ENCODE results near the gene INSR.
"Not testable (repeated sequence)": the region's sequence is repeated elsewhere in the genome, so short reads cannot be mapped to it uniquely, and the experiment has no call there.

Gene INSR

DNA sequence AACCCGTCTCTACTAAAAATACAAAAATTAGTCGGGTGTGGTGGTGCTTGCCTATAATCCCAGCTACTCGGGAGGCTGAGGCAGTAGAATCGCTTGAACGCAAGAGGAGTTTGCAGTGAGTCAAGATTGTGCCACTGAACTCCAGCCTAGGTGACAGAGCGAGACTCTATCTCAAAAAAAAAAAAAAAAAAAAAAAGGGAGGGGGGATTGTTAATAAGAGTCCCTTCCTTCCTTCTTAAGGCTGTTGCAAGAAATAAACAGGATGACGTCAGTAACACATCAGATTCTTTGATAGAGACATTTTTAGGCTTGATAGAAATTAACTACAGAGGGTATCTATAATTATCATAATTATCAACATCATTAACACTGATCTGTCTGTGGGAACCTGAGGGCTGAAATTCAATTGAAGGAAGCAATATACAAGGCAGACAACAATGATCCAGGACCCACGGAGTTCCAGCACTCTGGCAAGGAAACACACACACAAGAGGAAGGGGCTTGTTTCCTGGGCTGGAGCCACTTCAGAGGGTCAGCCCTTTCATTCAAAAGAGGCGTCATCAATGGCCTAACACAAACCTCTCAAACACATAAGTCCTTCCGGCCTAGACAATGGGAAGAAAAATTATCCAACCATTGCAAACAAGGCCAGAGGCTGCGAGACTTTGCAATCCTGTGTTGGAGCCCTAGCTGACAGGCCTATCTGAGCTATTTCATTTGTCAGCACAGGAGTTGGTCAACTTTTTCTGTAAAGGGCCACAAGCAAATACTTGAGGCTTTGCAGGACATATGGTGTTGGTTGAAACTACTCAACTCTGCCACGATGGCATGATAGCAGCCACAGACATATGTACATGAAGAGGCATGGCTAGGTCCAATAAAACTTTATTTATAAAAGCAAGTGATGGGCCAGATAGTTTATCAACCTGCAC lies 105.2 kb downstream of the INSR start:
- no peak for DNase-seq

DNA sequence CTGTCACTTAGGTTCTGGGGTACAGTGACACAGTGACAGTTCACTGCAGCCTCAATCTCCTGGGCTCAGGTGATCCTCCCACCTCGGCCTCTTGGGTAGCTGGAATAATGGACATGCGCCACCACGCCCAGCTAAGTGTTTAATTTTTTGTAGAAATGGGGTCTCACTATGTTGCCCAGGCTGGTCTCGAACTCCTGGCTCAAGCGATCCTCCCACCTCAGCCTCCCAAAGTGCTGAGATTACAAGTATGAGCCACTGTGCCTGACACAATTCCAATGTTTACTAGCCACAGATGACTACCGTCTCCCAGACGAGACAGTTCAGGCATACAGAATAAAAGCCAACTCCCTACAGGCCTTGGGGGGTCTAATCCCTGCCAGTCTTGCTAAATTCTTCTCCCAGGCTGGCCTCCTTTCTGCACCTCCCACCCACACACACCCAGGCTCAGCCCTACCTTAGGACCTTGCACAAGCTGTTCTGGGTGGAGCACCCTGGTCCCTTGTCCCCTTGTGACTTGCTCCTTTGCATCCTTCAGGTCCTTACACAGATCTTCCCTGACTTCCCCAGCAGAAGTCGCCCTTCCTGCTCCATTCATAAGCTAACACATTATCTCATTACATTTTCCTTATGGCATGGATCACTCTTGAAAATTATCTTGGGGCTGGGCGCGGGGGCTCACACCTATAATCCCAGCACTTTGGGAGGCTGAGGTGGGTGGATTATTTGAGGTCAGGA lies 106.4 kb downstream of the INSR start:
- DNase-seq = no peak

DNA sequence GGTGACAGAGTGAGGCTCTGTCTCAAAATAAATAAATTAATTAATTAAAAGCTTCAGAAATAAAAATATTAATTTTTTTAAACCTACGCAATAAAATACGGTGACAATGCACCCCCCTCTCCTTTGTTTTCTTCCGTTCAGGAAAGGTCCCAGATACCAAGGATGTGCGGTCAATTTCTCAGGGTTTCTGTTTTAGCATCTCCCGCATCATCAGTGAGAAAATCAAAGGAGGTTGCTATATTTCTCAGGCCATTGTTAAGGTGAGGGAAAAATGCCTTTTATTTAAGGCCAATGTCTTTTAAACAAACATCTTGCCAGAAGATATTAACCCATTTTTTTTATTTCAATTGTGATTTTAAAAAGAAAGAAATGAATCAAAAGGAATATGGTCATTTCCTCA lies 111.7 kb downstream of the INSR start:
- no peak for DNase-seq

DNA sequence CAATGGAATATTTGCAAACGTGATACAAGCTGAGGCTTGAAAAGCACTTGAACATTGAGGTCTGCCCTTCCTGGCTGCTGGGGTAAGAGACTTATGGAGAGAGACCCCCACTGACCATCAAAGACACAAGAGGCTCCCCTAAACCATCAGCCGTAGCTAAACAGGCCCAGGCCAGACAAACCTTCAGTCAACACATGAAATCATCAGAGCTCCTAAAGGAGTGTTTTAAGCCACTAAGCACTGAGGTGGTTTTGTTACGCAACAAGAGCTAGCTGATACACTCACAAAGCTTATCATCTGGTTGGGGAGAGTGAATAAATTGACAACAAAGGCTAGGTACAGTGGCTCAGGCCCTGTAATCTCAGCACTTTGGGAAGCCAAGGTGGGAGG lies 114.3 kb downstream of the INSR start:
- DNase-seq = no peak

DNA sequence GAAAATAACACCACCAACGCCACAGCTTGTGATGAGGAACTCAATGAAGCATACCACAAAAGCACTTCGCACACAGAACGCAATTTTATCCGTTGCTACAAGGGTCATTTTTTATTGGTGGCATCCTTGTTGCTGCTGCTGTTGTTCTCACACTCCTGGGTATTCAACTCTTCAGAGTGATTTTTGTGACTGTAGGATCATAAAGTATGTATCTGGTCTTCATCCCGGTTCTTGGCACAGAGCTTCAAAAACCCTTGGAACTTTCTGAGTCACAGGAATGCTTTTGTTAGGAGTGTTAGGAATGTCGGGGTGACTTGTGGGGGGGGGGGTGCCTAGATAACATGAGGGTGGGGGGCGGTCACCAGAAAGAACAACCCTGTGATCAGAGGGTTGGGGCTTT lies 116.3 kb downstream of the INSR start:
- DNase-seq = no peak

DNA sequence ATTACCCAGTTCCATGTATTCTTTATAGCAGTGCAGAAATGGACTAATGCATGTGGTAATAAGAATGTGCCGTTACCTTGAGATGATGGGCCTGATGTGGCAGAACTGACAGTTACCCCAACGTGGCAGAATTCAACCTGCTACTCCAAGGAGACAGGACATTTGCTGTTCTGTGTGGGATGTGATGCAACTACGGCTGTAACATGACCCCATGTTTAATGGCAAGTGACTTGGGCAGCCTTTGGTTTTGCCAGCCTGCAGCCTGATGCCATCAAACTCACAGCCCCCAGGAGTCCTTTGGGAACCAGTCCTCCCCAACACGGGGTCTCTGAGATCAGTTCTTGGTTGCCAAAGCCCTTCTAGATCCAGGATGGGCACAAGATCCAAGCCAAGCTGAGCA lies 117.4 kb downstream of the INSR start:
- DNase-seq = no peak

DNA sequence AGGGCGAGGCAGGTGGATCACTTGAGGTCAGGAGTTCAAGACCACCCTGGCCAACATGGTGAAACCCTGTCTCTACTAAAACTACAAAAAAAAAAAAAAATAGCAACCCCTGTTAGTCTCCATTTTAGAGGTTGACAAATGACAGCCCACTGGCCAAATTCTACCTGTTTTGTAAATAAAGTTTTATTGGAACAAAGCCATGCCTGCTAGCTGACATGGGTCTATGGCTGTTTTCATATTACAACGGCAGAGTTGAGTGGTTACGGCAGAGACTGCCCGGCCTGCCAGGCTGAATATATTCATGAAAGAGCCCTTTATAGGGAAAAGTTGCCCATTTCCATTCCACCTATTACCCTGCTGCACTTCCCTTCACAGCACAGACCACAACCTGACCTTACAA lies 121.4 kb downstream of the INSR start:
- DNase-seq = no peak

DNA sequence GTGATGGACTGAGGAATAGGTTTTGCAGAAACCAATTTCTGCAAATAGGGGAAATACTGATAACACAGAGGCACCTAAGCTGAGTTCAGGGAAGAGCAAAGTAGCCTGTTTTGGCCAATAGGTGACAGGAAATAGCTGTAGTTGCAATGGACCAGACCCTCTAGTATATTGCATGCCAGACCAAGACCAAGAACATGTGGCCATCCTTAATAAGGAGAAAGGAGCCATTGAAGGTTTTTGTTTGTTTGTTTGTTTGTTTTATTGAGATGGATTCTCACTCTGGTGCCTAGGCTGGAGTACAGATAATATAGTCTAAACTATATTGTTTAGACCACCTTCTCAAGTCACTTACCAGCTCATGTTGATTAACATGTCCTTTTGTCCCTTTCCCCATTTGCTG lies 123.2 kb downstream of the INSR start:
- DNase-seq = no peak

DNA sequence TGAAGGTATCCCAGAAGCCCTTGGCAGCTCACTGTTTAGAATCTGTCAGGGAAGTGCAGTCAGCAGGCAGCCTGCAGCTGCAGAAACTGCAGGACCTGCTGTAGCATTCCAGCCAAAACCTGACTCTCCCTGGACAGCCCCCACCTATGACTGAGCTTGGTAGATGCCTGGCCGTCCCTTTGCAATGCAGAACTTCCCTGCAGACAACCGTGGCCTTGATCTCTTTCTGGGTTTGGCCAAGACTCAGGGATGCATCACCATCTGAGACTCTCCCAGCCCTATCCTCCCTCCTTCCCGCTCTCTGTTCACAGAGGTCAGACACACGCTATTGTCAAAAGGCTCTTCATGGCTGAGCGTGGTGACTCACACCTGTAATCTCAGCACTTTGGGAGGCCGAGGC lies 125.3 kb downstream of the INSR start:
- DNase-seq = no peak

DNA sequence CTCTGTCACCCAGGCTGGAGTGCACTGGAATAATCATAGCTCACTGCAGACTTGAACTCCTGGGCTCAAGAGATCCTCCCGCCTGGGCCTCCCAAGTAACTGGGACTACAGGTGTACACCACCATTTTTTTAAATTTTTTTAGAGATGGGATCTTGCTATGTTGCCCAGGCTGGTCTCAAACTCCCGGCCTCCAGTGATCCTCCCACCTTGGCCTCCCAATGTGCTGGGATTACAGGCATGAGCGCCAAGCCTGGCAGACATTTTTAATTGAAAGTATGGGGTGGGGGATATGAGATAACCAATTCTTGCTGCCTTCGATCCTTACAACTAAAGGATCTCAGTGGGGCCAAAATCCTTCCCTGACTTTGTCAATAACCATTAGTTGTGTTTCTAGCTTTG lies 132.9 kb downstream of the INSR start:
- no peak for DNase-seq

DNA sequence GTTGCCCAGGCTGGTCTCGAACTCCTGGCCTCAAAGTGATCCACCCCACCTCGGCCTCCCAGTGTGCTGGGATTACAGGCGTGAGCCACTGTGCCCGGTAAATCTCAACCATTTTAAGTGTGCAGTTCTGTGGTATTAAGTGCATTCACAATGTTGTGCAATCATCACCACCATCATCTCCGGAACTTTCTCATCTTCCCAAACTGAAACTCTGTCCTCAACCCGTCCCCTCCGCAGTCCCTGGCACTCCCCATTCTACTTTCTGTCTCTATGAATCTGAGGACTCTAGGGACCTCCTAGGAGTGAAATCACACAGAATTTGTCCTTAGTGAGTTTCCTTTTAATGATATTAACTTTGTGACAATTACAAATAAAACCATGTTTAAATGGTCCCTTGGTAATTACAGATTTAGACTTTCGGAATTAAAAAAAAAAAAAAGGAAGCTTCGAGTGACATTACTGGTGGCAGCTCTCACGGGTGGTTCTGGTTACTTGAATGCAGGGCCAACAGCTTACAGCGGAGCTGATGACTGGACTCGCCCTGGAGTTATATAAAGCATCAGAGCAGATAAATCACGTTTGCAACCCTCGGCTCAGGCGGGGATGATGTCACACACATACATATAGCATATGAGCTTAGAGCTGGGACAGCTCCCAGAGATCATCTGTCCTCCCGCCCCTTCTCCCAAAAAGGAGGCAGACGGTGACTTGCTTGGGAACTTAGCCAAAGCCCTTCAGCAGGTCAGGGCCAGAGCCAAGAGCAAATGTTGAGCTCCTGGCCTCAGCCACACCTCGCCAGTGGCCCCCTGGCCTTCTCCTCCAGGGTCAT lies 134.9 kb downstream of the INSR start:
- no peak for DNase-seq

DNA sequence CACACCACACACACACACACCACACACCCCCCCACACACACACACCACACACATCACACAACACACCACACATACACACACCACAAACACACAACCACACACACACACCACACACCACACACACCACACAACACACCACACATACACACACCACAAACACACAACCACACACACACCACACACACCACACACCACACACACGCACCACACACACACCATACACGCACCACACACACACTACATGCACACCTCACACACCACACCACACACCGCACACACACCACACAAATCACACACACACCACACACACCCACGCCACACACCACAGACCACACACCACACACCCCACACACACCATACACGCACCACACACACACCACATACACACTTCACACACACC lies 141.2 kb downstream of the INSR start:
- DNase-seq = no peak

DNA sequence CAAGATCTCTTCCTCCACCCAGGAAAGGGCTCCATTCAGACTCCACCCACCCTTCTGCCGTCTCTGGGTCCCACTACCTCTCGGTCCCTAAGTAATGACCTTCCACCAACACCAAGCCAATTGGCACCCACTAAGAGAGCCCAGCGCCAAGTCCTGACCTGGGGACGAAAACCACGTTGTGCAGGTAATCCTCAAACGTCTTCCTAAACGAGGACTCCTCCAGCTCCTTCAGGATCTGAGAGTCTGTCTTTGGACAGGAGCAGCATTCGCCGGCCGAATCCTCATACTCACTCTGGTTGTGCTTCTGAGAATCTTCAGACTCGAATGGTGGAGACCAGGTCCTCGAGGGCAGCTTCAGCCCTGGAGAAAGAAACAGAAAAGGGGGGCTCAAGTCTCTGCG lies 141.6 kb downstream of the INSR start:
- DNase-seq = no peak

DNA sequence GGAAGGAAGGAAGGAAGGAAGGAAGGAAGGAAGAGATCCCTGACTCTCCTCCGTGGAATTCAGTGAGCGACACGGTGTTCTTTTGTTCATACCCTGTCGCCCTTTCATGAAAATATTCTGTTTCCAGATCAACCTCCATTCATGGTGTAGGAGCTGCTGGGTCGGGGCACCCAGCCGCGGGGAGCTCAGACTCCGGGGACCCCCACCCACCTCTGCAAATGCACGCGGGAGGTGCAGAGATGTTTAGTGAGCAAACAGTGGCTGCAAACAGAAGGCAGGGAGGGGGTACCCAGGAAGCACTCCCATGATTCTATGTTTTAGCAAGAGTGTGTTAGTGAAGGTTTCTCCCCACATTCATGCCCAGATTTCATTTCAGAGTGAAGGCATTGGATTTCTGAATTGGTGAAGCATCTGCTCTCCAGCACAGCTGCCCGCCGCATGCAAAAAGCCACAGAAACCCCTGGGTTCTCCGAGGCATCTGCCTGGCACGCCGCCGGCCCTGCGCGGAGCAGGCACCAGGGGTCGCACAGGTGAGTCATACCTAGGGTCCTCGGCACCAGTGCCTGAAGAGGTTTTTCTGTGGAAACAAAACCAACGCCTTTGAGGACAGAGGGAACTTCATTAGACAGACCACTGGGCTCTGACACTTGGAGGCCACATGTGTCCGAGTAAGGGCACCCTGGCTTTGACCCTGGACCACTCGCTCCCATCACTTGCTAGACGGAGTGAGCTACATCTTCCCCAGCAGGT lies 144.1 kb downstream of the INSR start:
- DNase-seq = no peak

DNA sequence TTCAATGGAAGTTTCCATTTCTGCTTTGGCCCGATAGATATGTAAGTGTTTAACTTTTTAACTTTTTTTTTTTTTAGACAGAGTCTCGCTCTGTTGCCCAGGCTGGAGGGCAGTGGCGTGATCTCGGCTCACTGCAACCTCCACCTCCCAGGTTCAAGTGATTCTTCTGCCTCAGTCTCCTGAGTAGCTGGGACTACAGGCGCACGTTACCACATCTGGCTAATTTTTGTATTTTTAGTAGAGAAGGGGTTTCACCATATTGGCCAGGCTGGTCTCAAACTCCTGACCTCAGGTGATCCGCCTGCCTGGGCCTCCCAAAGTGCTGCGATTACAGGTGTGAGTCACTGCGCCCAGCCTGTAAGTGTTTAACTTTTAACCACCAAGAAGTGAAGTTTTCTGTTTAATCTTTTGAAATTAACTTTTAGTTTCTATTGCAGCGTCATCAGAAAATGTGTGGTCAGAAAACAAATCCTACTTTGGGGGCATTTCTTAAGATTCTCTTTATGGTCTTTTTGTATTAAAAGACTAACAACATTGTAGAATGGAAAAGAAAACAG lies 147.0 kb downstream of the INSR start:
- DNase-seq = not testable (repeated sequence)

DNA sequence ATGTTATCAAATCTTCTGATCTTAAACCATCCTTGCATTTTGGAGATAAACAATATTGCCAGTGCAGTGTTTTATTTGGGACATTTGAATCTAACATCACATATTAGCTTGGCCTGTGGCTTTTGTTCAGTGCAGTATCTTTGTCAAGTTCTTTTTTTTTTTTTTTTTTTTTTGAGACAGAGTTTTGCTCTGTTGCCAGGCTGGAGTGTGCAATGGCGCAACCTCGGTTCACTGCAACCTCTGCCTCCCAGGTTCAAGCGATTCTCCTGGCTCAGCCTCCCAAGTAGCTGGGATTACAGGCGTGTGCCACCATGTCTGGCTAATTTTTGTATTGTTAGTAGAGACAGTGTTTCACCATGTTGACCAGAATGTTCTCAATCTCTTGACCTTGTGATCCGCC lies 148.1 kb downstream of the INSR start:
- not testable (repeated sequence) for DNase-seq

DNA sequence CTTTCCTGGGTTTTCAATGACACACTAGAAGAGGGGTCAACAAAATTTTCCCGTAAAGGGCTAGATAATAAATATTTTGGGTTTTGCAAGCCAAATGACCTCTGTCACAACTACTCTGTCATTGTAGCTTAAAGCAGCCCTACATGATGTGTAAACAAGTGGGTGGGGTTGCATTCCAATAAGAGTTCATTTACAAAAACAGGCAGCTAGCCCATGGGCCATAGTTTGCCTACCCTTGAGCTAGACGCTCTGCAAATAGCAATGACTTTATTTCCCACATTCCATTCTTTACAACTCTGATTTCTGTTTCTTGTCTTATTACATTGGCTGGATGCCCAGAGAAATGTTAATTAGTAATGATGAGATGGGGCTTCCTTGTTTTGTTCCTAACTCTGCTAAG lies 148.7 kb downstream of the INSR start:
- no peak for DNase-seq

DNA sequence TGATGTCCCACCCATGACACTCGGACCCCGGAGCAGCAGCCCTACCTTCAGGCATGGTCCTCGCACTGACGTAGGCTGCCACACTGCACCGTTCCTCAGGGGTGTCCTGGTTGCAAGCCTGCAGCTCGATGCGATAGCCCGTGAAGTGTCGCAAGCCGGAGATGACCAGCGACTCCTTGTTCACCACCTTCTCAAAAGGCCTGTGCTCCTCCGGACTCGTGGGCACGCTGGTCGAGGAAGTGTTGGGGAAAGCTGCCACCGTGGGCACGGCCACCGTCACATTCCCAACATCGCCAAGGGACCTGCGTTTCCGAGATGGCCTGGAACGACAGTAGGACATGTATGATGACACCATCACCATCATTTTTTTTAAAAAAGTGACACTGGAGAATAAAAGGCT lies 151.4 kb downstream of the INSR start:
- no peak for DNase-seq

DNA sequence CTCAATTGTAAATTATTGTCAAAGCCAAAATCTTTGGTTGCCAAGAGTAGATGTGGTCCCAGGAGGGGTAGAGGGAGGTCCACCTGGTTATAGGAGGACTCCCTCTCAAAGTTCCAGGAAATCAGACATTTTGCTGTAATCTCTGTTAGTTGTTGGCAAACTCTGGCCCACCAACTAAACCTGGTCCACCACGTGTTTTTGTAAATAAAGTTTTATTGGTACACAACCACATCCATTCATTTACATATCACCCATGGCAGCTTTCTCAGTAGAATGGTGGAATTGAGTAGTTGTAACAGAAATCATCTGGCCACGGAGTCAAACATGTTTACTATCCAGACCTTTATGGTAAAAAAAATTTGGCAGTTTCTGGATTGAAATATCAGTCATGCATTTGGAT lies 154.1 kb downstream of the INSR start:
- DNase-seq = no peak

DNA sequence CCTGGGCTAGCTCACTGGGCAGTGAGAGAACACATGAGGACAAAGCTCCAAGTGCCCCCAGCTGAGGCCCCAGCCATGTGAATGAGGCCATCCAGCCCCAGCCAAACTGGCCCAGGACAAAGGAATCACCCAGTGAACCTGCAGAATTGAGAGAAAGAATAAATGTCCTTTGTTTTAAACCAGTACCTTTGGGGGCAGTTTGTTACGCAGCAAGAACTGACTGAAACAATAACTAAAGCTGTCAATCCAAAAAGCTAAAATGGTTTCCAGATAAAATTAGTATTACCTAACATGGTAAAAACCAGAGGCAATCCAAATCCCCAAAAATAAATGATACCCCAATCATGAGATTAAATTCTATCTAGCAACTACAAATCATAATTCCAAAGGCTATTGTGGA lies 155.1 kb downstream of the INSR start:
- peak; percentile 19 for DNase-seq

DNA sequence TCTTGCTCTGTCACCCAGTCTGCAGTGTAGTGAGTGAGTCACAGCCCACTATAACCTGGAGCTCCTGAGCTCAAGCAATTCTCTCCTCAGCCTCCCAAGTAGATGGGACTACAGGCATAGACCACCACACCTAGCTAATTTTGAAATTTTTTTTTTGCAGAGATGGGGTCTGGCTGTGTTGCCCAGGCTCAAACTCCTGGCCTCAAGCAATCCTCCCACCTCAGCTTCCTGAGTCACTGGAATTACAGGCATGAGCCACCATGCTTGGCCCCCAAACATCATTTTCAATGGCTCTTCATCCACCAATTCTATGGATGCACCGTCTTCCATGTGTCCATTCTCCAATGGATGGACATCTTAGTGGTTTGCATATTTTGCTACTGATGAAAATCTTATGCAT lies 155.8 kb downstream of the INSR start:
- DNase-seq = no peak

DNA sequence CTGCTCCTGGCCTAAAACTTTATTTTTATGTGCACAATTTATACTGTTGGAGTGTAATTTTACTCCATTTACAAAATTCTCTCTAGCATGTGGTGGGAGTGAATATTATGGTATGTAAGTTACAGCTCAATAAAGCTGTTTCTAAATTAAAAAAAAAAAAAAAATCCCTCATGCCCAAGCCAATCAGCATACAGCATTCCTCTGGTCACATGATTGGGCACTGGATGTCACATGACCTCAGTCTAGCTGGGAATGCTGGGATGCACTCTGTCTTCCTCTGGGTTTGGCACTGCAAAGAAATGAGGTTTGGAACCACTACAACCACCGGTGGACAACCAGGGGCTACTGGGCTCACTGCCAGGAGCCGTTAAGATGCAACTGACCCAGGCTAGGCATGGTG lies 157.1 kb downstream of the INSR start:
- no peak for DNase-seq

All from activated effector memory CD4-positive, alpha-beta T cell treated with anti-CD3 and anti-CD28 coated beads, Interleukin-2, amount 50 U/mL, for 16 hours (primary cell).